ENCODE measurements around the gene APBA2.

DNA sequence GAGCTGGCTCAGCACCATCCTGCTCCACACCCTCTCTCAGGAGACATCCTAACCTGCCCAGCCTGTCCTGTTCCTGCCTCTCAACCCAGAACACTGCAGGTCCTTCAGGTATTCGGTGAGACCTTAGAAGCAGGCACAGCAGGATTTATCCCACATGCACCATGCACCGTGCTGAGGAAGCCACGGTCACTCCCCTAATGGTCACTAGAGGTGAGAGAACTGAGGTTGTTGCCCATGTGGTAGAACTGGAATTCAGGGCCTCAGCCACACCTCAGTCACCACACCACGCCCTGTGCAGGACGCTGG, 36.9 kb downstream of the APBA2 start:
- TF ChIP-seq, protein P1, sequence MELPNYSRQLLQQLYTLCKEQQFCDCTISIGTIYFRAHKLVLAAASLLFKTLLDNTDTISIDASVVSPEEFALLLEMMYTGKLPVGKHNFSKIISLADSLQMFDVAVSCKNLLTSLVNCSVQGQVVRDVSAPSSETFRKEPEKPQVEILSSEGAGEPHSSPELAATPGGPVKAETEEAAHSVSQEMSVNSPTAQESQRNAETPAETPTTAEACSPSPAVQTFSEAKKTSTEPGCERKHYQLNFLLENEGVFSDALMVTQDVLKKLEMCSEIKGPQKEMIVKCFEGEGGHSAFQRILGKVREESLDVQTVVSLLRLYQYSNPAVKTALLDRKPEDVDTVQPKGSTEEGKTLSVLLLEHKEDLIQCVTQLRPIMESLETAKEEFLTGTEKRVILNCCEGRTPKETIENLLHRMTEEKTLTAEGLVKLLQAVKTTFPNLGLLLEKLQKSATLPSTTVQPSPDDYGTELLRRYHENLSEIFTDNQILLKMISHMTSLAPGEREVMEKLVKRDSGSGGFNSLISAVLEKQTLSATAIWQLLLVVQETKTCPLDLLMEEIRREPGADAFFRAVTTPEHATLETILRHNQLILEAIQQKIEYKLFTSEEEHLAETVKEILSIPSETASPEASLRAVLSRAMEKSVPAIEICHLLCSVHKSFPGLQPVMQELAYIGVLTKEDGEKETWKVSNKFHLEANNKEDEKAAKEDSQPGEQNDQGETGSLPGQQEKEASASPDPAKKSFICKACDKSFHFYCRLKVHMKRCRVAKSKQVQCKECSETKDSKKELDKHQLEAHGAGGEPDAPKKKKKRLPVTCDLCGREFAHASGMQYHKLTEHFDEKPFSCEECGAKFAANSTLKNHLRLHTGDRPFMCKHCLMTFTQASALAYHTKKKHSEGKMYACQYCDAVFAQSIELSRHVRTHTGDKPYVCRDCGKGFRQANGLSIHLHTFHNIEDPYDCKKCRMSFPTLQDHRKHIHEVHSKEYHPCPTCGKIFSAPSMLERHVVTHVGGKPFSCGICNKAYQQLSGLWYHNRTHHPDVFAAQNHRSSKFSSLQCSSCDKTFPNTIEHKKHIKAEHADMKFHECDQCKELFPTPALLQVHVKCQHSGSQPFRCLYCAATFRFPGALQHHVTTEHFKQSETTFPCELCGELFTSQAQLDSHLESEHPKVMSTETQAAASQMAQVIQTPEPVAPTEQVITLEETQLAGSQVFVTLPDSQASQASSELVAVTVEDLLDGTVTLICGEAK (IDR thresholded peaks at IDR 0.05; ENCODE audit: borderline replicate concordance) = no peak
- TF ChIP-seq CEBPB (IDR thresholded peaks at IDR 0.05; ENCODE audit: borderline replicate concordance in 1 of 2, low read depth in 2 of 2, low read length in 2 of 2) (no peak), RCOR1 (conservative IDR thresholded peaks at IDR 0.05; ENCODE audit: low read depth, low read length) (no peak), CBX5 (IDR thresholded peaks at IDR 0.05; ENCODE audit: low read depth) (no peak), TCF7 (IDR thresholded peaks at IDR 0.05; ENCODE audit: borderline replicate concordance) (no peak), POLR2A (IDR thresholded peaks at IDR 0.05; ENCODE audit: low read depth, low read length) (no peak), EZH2 (IDR thresholded peaks at IDR 0.05; ENCODE audit: borderline replicate concordance, control insufficient read depth, low read depth, low read length) (no peak), GABPA (IDR thresholded peaks at IDR 0.05; ENCODE audit: low read depth) (no peak), SRF (IDR thresholded peaks at IDR 0.05; ENCODE audit: low read depth in 2 of 2, low read length in 2 of 2) (no peak)
- TF ChIP-seq, protein P2, sequence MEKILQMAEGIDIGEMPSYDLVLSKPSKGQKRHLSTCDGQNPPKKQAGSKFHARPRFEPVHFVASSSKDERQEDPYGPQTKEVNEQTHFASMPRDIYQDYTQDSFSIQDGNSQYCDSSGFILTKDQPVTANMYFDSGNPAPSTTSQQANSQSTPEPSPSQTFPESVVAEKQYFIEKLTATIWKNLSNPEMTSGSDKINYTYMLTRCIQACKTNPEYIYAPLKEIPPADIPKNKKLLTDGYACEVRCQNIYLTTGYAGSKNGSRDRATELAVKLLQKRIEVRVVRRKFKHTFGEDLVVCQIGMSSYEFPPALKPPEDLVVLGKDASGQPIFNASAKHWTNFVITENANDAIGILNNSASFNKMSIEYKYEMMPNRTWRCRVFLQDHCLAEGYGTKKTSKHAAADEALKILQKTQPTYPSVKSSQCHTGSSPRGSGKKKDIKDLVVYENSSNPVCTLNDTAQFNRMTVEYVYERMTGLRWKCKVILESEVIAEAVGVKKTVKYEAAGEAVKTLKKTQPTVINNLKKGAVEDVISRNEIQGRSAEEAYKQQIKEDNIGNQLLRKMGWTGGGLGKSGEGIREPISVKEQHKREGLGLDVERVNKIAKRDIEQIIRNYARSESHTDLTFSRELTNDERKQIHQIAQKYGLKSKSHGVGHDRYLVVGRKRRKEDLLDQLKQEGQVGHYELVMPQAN (conservative IDR thresholded peaks at IDR 0.05) = no peak
- TF ChIP-seq, protein P3, sequence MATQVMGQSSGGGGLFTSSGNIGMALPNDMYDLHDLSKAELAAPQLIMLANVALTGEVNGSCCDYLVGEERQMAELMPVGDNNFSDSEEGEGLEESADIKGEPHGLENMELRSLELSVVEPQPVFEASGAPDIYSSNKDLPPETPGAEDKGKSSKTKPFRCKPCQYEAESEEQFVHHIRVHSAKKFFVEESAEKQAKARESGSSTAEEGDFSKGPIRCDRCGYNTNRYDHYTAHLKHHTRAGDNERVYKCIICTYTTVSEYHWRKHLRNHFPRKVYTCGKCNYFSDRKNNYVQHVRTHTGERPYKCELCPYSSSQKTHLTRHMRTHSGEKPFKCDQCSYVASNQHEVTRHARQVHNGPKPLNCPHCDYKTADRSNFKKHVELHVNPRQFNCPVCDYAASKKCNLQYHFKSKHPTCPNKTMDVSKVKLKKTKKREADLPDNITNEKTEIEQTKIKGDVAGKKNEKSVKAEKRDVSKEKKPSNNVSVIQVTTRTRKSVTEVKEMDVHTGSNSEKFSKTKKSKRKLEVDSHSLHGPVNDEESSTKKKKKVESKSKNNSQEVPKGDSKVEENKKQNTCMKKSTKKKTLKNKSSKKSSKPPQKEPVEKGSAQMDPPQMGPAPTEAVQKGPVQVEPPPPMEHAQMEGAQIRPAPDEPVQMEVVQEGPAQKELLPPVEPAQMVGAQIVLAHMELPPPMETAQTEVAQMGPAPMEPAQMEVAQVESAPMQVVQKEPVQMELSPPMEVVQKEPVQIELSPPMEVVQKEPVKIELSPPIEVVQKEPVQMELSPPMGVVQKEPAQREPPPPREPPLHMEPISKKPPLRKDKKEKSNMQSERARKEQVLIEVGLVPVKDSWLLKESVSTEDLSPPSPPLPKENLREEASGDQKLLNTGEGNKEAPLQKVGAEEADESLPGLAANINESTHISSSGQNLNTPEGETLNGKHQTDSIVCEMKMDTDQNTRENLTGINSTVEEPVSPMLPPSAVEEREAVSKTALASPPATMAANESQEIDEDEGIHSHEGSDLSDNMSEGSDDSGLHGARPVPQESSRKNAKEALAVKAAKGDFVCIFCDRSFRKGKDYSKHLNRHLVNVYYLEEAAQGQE (IDR thresholded peaks at IDR 0.05; ENCODE audit: low read depth, low read length) = no peak
- TF ChIP-seq, protein P4, sequence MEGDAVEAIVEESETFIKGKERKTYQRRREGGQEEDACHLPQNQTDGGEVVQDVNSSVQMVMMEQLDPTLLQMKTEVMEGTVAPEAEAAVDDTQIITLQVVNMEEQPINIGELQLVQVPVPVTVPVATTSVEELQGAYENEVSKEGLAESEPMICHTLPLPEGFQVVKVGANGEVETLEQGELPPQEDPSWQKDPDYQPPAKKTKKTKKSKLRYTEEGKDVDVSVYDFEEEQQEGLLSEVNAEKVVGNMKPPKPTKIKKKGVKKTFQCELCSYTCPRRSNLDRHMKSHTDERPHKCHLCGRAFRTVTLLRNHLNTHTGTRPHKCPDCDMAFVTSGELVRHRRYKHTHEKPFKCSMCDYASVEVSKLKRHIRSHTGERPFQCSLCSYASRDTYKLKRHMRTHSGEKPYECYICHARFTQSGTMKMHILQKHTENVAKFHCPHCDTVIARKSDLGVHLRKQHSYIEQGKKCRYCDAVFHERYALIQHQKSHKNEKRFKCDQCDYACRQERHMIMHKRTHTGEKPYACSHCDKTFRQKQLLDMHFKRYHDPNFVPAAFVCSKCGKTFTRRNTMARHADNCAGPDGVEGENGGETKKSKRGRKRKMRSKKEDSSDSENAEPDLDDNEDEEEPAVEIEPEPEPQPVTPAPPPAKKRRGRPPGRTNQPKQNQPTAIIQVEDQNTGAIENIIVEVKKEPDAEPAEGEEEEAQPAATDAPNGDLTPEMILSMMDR (IDR thresholded peaks at IDR 0.05 in 2 of 3, conservative IDR thresholded peaks at IDR 0.05 in 1 of 3; ENCODE audit: control insufficient read depth in 2 of 3, extremely low read depth in 1 of 3, insufficient read depth in 1 of 3, low read depth in 3 of 3, low read length in 3 of 3) = no peak
